Endodermal cell (in vitro differentiated cells): ENCODE results near the gene MAP4K4. TPM values are rescaled to one million over a fixed set of nuclear protein-coding genes. Genes with fewer than 3 reads are reported as not detected.

Source experiments
- DNase-seq: peaks from one replicate; pipeline ENCODE4 v3.0.0-alpha.2; 2017
- H3K27ac ChIP-seq: 2 replicates; pipeline ENCODE4 v1.5.1; 2013; ENCODE audit warnings: mild to moderate bottlenecking, low read depth, low read length, moderate library complexity
- H3K27me3 ChIP-seq: 2 replicates; pipeline ENCODE4 v1.6.1; 2013; ENCODE audit warnings: mild to moderate bottlenecking, low read length, moderate library complexity; ENCODE audit not compliant: insufficient read depth, control insufficient read depth, poor library complexity, severe bottlenecking
- H3K36me3 ChIP-seq: 2 replicates; pipeline ENCODE4 v1.7.0; 2013; ENCODE audit warnings: mild to moderate bottlenecking, low read length, moderate library complexity; ENCODE audit not compliant: control insufficient read depth, insufficient read depth
- H3K4me1 ChIP-seq: one replicate; pipeline ENCODE4 v1.7.0; 2013; ENCODE audit warnings: low read length; ENCODE audit not compliant: control insufficient read depth, insufficient read depth
- H3K4me3 ChIP-seq: 2 replicates; pipeline ENCODE4 v1.5.1; 2013; ENCODE audit warnings: mild to moderate bottlenecking, low read length, moderate library complexity
- H3K9ac ChIP-seq: 2 replicates; pipeline ENCODE4 v1.6.1; 2013; ENCODE audit warnings: mild to moderate bottlenecking, low read length, moderate library complexity; ENCODE audit not compliant: poor library complexity, severe bottlenecking; ENCODE audit errors: extremely low read depth
- H3K9me3 ChIP-seq: 2 replicates; pipeline ENCODE4 v1.6.1; 2013; ENCODE audit warnings: mild to moderate bottlenecking, low read length, moderate library complexity; ENCODE audit not compliant: control insufficient read depth
- H3K27ac Mint-ChIP-seq: 2 replicates; pipeline ENCODE4 v1.8.0; 2020; ENCODE audit warnings: mixed read lengths
- H3K27me3 Mint-ChIP-seq: 2 replicates; pipeline ENCODE4 v1.8.0; 2021; ENCODE audit warnings: mild to moderate bottlenecking, mixed read lengths; ENCODE audit not compliant: insufficient read depth
- H3K36me3 Mint-ChIP-seq: 2 replicates; pipeline ENCODE4 v1.8.0; 2020; ENCODE audit warnings: low read depth, mixed read lengths
- H3K4me1 Mint-ChIP-seq: 2 replicates; pipeline ENCODE4 v1.8.0; 2020; ENCODE audit warnings: mixed read lengths
- H3K4me3 Mint-ChIP-seq: 2 replicates; pipeline ENCODE4 v1.8.0; 2020; ENCODE audit warnings: mild to moderate bottlenecking, moderate library complexity, mixed read lengths
- H3K9me3 Mint-ChIP-seq: 2 replicates; pipeline ENCODE4 v1.8.0; 2020; ENCODE audit warnings: mild to moderate bottlenecking, mixed read lengths
- CTCF ChIP-seq: fragments of 200-600 bp; sonication (generic); conservative IDR thresholded peaks from 2 replicates; pipeline ENCODE4 v1.5.0; 2021; ENCODE audit warnings: antibody characterized with exemption, mild to moderate bottlenecking
- WGBS, 2 experiments: methylation state at CpG; one replicate each; pipeline versions ENCODE4 v1.1.5 to v1.1.7; 2013; ENCODE audit warnings: missing lambda C conversion rate in 2 of 2, mixed read lengths in 1 of 2; ENCODE audit not compliant: insufficient coverage in 1 of 2, insufficient read length in 1 of 2; 5-methylcytosine and 5-hydroxymethylcytosine counted together
- total RNA-seq, 2 donors: library from RNA; stranded (reverse); fragmentation: NEBNext Ultra II Directional in 1 of 2; extraction: Animal tissue kit (Norgen Biotek cat#: 25700) in 1 of 2; gene quantifications; 2 replicates in 1 of 2; 3 replicates in 1 of 2; pipeline ENCODE4 v1.2.1, GENCODE V29; 2021

The MAP4K4 gene
- total RNA-seq, 2 donors from 2014 or later = 130 to 142 TPM

GRCh38 chr2:101692041-101692440, 5.5 kb upstream of the MAP4K4 start:
- Histone ChIP-seq H3K9ac (no peak overlapping the region), H3K36me3 (no peaks in the 10 kb centered on the region), H3K4me3 (no peak overlapping the region), H3K27ac (no peak overlapping the region), H3K27me3 (no peaks in the 10 kb centered on the region), H3K4me1 (peaks cover 7% of the 10 kb centered on the region), H3K9me3 (peaks cover 11% of the 10 kb centered on the region)
- Mint-ChIP-seq H3K27me3 (peaks cover 14% of the 10 kb centered on the region), H3K4me1 (peaks cover 10% of the 10 kb centered on the region), H3K4me3 (no peak overlapping the region), H3K9me3 (no peaks in the 10 kb centered on the region), H3K36me3 (no peaks in the 10 kb centered on the region), H3K27ac (no peak overlapping the region)
- WGBS, 2 experiments = 86 to 96% methylated on average over 3 of the region's 3 CpGs
- DNase-seq = no peak
- no peak for TF ChIP-seq CTCF

- H3K27me3 Mint-ChIP-seq = peaks cover 14% of the 10 kb centered on the region
- Histone ChIP-seq H3K27ac (no peak overlapping the region), H3K4me1 (peaks cover 7% of the 10 kb centered on the region), H3K9ac (no peak overlapping the region), H3K36me3 (no peaks in the 10 kb centered on the region), H3K4me3 (no peak overlapping the region), H3K27me3 (no peaks in the 10 kb centered on the region), H3K9me3 (peaks cover 11% of the 10 kb centered on the region)
- H3K9me3 Mint-ChIP-seq = no peaks in the 10 kb centered on the region
- no peak overlapping the region for H3K27ac Mint-ChIP-seq
- DNase-seq = no peak
- WGBS, 2 experiments = 82 to 83% methylated on average over 3 of the region's 3 CpGs
- no peak overlapping the region for H3K4me3 Mint-ChIP-seq
- no peak for TF ChIP-seq CTCF
- no peaks in the 10 kb centered on the region for H3K36me3 Mint-ChIP-seq
- H3K4me1 Mint-ChIP-seq = peaks cover 10% of the 10 kb centered on the region
These were observed 4.7 kb upstream of the MAP4K4 start for GRCh38 chr2:101692766-101693165.

GRCh38 chr2:101693991-101694588, 3.4 kb upstream of the MAP4K4 start:
- Histone ChIP-seq H3K4me3 (peak overlapping the region; percentile 38), H3K36me3 (no peaks in the 10 kb centered on the region), H3K27me3 (no peaks in the 10 kb centered on the region), H3K27ac (no peak overlapping the region), H3K4me1 (peaks cover 7% of the 10 kb centered on the region), H3K9ac (no peak overlapping the region), H3K9me3 (peaks cover 11% of the 10 kb centered on the region)
- no peak for TF ChIP-seq CTCF
- Mint-ChIP-seq H3K27me3 (peaks cover 14% of the 10 kb centered on the region), H3K4me1 (peaks cover 10% of the 10 kb centered on the region), H3K4me3 (no peak overlapping the region), H3K27ac (no peak overlapping the region), H3K36me3 (no peaks in the 10 kb centered on the region), H3K9me3 (no peaks in the 10 kb centered on the region)
- WGBS, 2 experiments = 88 to 100% methylated on average over 1 to 3 of the region's 3 CpGs
- no peak for DNase-seq
